Ectodermal cell (in vitro differentiated cells): ENCODE data around the gene TMPRSS4. TPM values are rescaled to one million over a fixed set of nuclear protein-coding genes. Genes with fewer than 3 reads are reported as not detected.

Experiments used
- H3K27ac ChIP-seq: 2 replicates; pipeline ENCODE4 v1.7.0; 2013; ENCODE audit warnings: mild to moderate bottlenecking, low read depth, low read length; ENCODE audit not compliant: insufficient read depth, poor library complexity, severe bottlenecking
- H3K27me3 ChIP-seq: 2 replicates; pipeline ENCODE4 v1.7.0; 2013; ENCODE audit warnings: mild to moderate bottlenecking, low read length; ENCODE audit not compliant: insufficient read depth, control insufficient read depth, poor library complexity, severe bottlenecking
- H3K36me3 ChIP-seq: one replicate; pipeline ENCODE4 v1.7.0; 2013; ENCODE audit warnings: low read length; ENCODE audit not compliant: control insufficient read depth, insufficient read depth
- H3K4me1 ChIP-seq: one replicate; pipeline ENCODE4 v1.7.0; 2013; ENCODE audit warnings: low read length; ENCODE audit not compliant: control insufficient read depth, insufficient read depth
- H3K4me3 ChIP-seq: 2 replicates; pipeline ENCODE4 v1.7.0; 2013; ENCODE audit warnings: low read depth, low read length, control low read depth; ENCODE audit not compliant: insufficient read depth
- H3K9me3 ChIP-seq: 2 replicates; pipeline ENCODE4 v1.7.0; 2013; ENCODE audit warnings: mild to moderate bottlenecking, low read length, moderate library complexity; ENCODE audit not compliant: control insufficient read depth
- WGBS, 2 experiments: methylation state at CpG; one replicate each; pipeline ENCODE4 v1.1.7; 2013; ENCODE audit warnings: missing lambda C conversion rate in 2 of 2; 5-methylcytosine and 5-hydroxymethylcytosine counted together
- polyA plus RNA-seq, 4 experiments: library from polyadenylated mRNA; stranded (reverse); fragments of 50-300 nt; gene quantifications; one replicate each; pipeline ENCODE4 v1.2.3, GENCODE V29; 2013

TMPRSS4 gene, protein sequence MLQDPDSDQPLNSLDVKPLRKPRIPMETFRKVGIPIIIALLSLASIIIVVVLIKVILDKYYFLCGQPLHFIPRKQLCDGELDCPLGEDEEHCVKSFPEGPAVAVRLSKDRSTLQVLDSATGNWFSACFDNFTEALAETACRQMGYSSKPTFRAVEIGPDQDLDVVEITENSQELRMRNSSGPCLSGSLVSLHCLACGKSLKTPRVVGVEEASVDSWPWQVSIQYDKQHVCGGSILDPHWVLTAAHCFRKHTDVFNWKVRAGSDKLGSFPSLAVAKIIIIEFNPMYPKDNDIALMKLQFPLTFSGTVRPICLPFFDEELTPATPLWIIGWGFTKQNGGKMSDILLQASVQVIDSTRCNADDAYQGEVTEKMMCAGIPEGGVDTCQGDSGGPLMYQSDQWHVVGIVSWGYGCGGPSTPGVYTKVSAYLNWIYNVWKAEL
- not detected for polyA plus RNA-seq (2013, experiment 1 of 4)
- polyA plus RNA-seq (2013, experiment 2 of 4) = not detected
- polyA plus RNA-seq (2013, experiment 3 of 4) = not detected
- polyA plus RNA-seq (2013, experiment 4 of 4) = not detected

DNA sequence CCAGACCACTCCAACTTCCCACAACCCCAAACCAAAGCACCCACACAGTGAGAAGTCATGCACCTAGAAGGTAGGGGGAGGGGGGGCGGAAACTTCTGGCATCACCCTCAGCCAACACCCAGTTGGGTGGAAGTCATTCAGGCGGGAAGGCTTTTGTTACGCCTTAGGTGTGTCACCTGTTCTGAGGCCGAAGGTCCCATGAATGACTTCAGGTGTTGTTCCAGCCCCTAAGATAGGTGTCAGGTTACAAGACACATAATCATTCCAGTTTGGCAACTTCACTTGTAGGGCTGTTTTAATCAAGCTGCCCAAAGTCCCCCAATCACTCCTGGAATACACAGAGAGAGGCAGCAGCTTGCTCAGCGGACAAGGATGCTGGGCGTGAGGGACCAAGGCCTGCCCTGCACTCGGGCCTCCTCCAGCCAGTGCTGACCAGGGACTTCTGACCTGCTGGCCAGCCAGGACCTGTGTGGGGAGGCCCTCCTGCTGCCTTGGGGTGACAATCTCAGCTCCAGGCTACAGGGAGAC lies at the start of gene TMPRSS4:
TMPRSS4 (plus strand) TSS at position 325 of the 528 bp plus-strand sequence. CDS start 225 bp downstream, outside the sequence.
- no peaks in the 10 kb centered on the region for H3K27me3 ChIP-seq

DNA sequence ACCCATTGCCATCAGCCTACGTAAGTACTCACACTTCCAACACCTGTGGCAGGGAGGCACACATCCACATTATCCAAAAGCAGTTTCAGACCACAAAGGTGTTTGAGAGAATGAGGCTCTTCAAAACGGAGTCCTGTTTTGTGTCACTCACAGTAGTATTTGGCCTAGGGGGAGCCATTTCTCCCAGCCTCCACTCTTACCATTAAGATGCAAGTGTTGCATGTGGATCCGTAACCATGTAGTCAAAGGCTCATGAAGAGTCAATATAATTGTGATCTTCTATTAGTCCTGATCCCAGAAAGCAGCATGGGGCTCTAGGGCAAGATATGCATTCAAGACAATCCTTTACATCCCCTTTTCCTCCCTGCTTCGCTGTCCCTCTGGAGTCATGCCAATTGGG lies 49.2 kb upstream of the TMPRSS4 start:
- Histone ChIP-seq H3K4me1 (no peaks in the 10 kb centered on the region), H3K9me3 (no peaks in the 10 kb centered on the region), H3K4me3 (no peak overlapping the region), H3K27me3 (no peaks in the 10 kb centered on the region), H3K27ac (no peak overlapping the region), H3K36me3 (no peaks in the 10 kb centered on the region)
- 82 to 85% methylated on average over 4 of the region's 4 CpGs for WGBS, 2 experiments

More for the DNA sequence above, at the start of gene TMPRSS4:
- Histone ChIP-seq H3K4me3 (no peak within 1 kb of the TSS), H3K27ac (no peak within 1 kb of the TSS), H3K9me3 (no peaks in the 10 kb centered on the region), H3K36me3 (no peaks in the 10 kb centered on the region), H3K4me1 (peaks cover 4% of the 10 kb centered on the region)
- 93 to 94% methylated on average over 7 of the region's 7 CpGs for WGBS, 2 experiments

DNA sequence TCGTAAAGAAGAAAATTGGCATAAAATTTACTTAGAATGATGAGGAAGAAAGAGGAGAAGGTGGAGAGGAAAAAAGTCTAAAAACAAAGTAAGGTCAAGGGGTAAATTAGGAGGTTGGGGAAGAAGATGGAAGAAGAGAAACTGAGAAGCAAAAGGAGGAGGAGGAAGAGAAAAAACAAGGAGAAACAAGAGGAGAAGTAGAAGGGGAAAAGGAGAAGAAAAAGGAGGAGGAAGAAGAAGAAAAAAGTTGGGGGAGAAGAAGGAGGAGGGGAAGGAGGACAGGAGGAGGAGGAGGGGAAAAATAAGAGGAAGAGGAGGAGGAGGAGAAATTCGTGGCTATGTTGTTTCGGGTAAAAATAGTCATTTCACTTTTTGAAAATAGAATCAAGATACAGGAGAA lies 48.3 kb upstream of the TMPRSS4 start:
- WGBS, 2 experiments = 92 to 93% methylated on average over 3 of the region's 3 CpGs

DNA sequence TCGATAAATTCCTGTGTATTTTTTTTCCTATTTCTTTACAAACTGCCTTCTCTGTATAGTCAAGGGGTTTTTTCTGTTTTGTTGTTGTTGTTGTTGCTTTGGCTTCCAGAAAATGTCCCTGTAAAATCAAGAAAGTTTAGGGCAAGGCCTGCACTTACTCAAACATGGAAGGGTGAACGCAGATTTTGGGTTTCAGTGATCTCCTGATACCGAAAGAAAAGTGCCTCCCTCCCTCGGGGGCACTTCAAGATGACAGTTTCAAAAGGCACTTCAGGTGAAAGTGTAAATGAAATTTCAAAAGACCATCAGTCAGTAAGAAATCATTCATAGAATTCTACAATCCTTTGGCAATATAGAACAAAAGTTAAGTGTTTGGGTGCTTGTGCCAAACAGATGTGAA lies 43.4 kb upstream of the TMPRSS4 start:
- H3K4me1 ChIP-seq = no peaks in the 10 kb centered on the region
- no peak overlapping the region for H3K4me3 ChIP-seq
- no peaks in the 10 kb centered on the region for H3K27me3 ChIP-seq
- WGBS, 2 experiments = 95% methylated on average over 3 to 4 of the region's 4 CpGs
- no peaks in the 10 kb centered on the region for H3K9me3 ChIP-seq
- H3K27ac ChIP-seq = no peak overlapping the region
- no peaks in the 10 kb centered on the region for H3K36me3 ChIP-seq

More for the DNA sequence above, 48.3 kb upstream of the TMPRSS4 start:
- H3K27me3 ChIP-seq = no peaks in the 10 kb centered on the region
- H3K27ac ChIP-seq = no peak overlapping the region
- H3K4me1 ChIP-seq = no peaks in the 10 kb centered on the region
- no peak overlapping the region for H3K4me3 ChIP-seq
- no peaks in the 10 kb centered on the region for H3K36me3 ChIP-seq
- no peaks in the 10 kb centered on the region for H3K9me3 ChIP-seq

DNA sequence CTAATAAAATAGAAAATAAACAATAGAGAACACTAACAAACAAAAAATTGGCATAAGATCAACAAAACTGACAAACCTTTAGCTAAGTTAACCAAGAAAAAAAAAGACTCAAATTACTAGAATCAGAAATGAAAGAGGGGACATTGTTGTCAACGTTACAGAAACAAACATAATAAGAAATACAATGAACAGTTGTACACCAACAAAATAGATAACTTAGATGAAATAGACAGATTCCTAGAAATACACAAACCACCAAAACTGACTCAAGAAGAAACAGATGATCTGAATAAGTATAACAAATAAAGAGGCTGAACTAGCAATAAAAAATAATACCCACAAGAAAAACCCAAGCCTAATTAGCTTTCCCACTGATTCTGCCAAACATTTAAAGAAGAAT lies 34.7 kb upstream of the TMPRSS4 start:
- H3K27me3 ChIP-seq = no peaks in the 10 kb centered on the region
- no peaks in the 10 kb centered on the region for H3K4me1 ChIP-seq
- H3K27ac ChIP-seq = no peak overlapping the region
- H3K9me3 ChIP-seq = no peaks in the 10 kb centered on the region
- no peaks in the 10 kb centered on the region for H3K36me3 ChIP-seq
- no CpG with 5 or more reads among the region's 1 CpG for WGBS, 2 experiments
- H3K4me3 ChIP-seq = no peak overlapping the region

DNA sequence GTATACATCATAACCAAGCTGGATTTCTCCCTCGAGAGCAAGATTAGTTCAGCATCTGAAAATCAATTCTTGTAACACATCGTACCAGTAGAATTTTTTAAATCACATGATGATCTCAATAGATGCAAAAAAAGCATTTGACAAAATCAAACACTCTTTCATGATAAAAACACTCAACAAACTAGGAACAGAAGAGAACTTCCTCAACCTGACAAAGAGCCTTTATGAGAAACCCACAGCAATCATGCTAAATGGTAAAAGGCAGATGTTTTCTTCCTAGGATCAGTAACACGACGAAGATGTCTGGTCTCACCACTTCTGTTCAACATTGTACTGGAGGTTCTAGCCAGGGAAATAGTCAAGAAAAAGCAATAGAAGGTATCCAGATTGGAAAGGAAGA lies 34.1 kb upstream of the TMPRSS4 start:
- H3K4me1 ChIP-seq = no peaks in the 10 kb centered on the region
- H3K27ac ChIP-seq = no peak overlapping the region
- H3K9me3 ChIP-seq = no peaks in the 10 kb centered on the region
- WGBS, 2 experiments = 82 to 87% methylated on average over 4 of the region's 4 CpGs
- no peaks in the 10 kb centered on the region for H3K36me3 ChIP-seq
- H3K27me3 ChIP-seq = no peaks in the 10 kb centered on the region
- H3K4me3 ChIP-seq = no peak overlapping the region

DNA sequence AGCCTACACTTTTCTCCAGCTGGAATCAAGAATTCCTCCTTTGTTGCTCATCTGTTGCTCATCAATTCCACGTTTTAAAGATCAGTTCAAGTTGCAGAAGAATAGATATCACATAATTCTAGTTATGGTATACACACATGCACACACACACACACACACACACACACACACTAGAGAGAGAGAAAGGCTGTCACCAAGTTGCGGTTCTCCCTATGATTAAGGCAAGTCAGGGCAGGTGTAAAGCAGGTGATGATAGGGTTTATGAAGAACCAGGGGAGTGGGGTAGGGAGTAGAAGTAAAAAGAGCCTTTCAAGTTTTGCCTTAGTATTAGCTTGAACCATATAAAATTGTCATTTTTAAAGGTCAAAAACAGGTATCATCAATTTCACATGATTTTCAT lies 31.7 kb upstream of the TMPRSS4 start:
- no peaks in the 10 kb centered on the region for H3K4me1 ChIP-seq
- 63 to 87% methylated on average over 1 to 2 of the region's 2 CpGs for WGBS, 2 experiments
- no peak overlapping the region for H3K27ac ChIP-seq

DNA sequence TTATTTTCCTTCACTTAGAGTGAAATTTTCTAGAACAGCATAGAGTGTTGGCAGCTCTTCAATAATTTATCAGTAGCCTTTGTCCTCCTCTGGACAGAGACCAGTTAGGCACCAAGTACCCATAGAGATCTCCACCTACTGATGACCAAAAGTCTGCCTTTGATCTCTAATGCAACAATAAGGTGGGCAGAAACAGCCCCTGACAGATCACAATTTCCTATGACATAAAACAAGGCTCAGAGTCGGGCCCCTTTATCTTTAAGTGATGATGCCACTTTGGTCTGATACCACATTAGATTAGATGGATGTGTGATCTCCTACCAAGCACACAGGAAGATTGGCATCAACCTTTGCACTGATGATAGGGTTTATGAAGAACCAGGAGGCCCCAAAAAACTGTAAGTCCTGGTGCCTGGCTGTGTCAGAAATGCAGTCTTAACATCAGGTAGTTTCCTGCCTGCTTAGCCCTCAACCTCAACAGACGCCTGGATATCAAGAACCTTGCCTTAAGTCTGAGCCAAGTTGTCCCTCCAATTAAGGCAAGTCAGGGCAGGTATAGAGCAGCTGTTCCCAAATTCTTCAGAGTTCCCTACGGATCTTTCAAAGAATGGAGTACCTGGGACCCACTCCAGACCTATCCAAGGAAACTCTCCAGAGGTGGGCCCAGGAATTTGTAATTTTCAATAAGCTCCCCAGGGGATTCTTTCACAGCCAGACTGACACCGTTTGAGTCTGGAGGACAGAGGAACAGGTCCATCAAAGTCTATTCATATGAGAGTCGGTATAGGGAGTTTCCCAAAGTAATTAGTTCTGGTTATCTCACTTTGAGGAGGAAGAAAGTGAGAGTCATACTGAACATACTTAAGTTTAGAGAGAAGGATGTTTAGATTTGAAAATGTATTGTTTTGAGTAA lies 30.6 kb upstream of the TMPRSS4 start:
- Histone ChIP-seq H3K4me3 (no peak overlapping the region), H3K9me3 (no peaks in the 10 kb centered on the region), H3K4me1 (no peaks in the 10 kb centered on the region), H3K36me3 (no peaks in the 10 kb centered on the region), H3K27ac (no peak overlapping the region), H3K27me3 (no peaks in the 10 kb centered on the region)
- 82 to 83% methylated on average over 5 of the region's 5 CpGs for WGBS, 2 experiments

More for the DNA sequence above, 31.7 kb upstream of the TMPRSS4 start:
- Histone ChIP-seq H3K4me3 (no peak overlapping the region), H3K27me3 (no peaks in the 10 kb centered on the region), H3K36me3 (no peaks in the 10 kb centered on the region), H3K9me3 (no peaks in the 10 kb centered on the region)

DNA sequence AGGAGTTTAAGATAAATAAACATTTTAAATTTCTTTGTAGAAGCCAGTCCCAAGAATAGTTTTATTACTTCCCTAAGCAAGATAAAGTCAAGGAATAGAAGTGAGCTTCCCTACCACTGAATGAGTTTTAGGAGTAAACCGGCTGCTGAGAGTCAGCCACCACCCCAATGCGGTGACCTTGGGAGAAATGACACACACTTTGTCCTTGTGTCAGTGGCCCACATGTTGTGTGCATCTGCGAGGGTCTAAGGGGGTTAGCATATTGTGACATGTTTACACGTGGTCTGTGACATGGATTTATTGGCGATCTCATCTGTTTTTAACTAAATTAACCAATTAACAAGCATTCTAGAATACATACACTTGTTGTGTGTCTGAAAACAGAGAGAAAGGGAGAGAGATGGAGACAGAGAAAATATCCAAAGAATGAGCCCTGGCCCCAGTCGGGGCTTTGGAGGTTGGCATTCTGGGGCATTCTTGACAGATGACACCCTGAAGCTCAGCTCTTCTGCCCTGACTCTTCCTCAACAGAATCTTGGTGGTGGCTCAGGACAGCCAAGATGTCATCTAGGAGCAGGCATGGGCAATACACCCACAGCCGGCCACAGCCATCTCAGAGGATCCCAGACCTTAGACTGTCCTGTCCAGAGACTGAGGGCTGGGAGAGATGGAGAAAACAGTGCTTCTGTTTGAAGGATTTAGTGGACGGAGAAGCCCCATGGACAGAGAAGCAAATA lies 29.7 kb upstream of the TMPRSS4 start:
- WGBS, 2 experiments = 92% methylated on average over 5 to 8 of the region's 8 CpGs

More for the DNA sequence above, 29.7 kb upstream of the TMPRSS4 start:
- no peaks in the 10 kb centered on the region for H3K27me3 ChIP-seq
- H3K4me3 ChIP-seq = no peak overlapping the region
- no peak overlapping the region for H3K27ac ChIP-seq
- no peaks in the 10 kb centered on the region for H3K4me1 ChIP-seq
- H3K36me3 ChIP-seq = no peaks in the 10 kb centered on the region
- no peaks in the 10 kb centered on the region for H3K9me3 ChIP-seq
